IPS-11a (cell line): Measurements from ENCODE around the gene RMND5B.
"Not testable (repeated sequence)": the region's sequence is repeated elsewhere in the genome, so short reads cannot be mapped to it uniquely, and the experiment has no call there.

Source experiments
- H3K4me3 ChIP-seq: one replicate; pipeline ENCODE4 v1.5.1; 2013; ENCODE audit warnings: low read depth, low read length, control low read depth

The RMND5B gene, protein sequence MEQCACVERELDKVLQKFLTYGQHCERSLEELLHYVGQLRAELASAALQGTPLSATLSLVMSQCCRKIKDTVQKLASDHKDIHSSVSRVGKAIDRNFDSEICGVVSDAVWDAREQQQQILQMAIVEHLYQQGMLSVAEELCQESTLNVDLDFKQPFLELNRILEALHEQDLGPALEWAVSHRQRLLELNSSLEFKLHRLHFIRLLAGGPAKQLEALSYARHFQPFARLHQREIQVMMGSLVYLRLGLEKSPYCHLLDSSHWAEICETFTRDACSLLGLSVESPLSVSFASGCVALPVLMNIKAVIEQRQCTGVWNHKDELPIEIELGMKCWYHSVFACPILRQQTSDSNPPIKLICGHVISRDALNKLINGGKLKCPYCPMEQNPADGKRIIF

DNA sequence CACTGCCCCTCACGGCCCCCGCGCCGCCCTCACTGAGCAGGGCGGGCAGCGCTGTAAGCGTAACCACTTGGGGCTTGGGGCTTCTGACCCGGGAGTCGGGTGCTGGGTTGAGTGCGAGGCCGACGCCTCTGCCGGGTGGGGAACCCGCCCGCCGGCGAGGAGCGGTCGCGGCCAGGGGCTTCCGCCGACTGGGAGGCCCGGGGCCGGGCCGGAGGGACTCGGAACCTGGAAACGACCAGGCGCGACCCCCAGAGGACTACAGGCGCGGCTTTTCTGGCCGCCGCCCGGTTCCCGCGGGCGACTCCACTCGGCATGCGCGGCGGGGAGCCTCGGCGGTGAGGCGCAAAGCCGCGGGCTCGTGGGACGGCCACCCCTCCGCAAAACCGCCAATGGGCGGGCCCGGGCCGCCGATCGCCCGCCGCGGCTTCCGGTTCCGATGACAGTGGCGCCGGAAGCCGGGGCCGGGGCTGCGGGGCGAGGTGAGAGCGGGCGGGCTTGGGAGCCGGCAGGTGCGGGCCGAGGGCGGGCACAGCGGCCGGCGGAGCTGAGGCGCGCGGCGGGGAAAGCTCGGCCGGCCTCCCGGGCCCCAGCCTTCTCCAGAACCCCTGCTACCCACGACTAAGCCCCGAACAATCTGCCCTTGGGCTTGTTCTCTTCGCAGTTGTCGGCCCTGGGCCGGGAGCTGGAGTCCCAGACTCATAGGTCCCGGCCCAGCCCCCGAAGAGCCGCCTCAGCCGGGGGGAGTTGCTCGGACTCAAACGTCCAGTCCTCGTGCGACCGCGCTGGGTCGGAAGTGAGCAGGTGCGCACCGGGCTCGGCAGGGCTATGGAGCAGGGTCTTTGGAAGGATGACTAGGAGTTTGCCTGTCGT lies at the start of gene RMND5B:
Gene RMND5B (plus strand): TSS at position 439 of the 870 bp plus-strand sequence. CDS start 7,106 bp downstream, outside the sequence.
- H3K4me3 ChIP-seq: peak within 1 kb of the TSS; percentile 74

DNA sequence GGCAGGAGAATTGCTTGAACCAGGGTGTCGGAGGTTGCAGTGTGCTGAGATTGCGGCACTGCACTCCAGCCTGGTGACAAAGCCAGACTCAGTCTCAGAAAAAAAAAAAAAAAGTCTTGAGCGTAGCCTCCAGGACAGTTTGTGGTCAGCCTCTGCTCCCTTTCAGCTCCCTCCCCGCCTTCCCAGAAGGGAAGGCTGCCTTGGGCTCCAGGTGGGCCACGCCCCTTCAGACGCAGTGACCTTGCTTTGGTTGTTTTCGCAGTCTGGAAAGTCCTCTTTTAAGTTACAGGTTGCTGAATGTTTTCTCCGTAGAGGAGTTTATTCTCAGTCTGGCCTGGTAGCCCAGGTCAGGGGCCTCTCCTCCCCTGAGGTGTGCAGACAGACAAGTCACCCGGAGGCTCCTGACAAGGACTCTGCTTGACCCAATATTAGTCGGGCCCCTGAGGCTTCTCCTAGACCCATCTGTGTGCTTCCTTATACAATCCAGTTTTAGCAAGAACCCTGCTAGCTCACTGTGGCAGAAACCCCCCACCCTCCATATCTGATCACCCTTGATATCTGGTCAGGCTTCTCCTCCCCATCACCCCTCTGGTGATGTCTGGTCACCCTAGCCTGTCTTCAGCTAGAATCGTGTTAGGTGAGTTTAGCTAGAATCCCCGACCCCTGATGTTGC lies 49.1 kb upstream of the RMND5B start:
- no peak overlapping the region for H3K4me3 ChIP-seq

DNA sequence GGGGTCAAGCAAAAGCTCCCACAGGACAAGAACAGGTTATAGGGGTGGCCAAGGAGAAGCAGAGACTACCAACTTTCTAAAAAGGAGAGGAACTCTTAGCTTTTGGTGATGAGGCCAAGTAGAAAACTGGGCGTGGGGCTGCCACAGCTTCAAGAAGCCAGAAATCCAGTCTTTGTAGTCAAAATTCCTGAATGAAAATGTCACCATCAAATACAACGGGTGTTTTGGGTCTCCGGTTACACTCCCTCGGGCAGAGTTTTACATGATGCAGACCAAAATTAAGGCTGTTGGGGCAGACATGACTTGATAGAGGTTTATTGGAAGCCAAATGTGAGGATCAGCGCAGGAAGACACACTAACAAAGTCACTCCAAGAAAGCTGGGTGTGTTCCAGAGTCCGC lies 46.9 kb upstream of the RMND5B start:
- no peak overlapping the region for H3K4me3 ChIP-seq

DNA sequence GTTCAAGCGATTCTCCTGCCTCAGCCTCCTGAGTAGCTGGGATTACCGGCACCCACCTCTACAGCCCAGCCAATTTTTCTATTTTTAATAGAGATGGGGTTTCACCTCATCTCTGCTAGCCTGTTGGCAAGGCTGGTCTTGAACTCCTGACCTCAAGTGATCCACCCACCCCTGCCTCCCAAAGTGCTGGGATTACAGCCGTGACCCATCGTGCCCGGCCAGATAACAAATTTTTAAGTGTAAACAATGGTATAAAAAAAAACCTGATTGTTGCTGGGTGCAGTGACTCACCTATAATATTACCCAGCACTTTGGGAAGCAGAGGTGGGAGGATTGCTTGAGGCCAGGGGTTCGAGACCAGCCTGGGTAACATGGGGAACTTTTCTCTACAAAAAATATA lies 45.5 kb upstream of the RMND5B start:
- H3K4me3 ChIP-seq: no peak overlapping the region

DNA sequence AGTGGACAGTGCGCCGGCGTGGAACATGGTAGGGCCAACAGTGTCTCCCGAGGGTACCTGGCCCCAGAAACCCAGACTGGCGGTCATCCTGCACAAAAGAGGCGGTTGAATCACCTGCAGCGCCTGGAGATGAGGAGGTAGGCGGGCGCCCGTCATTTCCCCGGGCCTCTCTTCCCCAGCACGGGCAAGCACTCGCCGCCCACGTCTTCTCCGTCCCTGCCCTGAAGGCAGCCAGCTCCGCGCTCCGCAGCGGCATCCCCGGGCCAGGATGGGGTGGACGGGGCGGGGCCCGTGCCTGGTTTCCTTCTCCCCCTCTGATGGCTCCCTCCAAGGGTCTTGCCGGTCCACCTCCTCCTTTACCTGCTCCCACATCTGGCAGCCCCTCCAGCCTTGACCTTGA lies 44.5 kb upstream of the RMND5B start:
- H3K4me3 ChIP-seq: no peak overlapping the region

DNA sequence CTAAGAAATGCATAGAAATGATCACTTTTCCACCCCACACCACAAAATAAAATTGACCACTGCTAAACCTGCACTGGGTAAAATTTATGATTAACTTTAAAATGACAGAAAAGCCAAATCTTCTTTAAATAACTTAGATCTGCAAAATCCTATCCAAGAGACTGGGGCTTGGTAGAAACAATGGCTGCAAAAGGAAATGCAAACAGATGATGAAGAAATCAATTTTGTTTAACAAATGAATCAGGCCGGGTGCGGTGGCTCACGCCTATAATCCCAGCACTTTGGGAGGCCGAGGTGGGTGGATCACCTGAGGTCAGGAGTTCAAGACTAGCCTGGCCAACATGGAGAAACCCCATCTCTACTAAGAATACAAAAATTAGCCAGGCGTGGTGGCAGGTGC lies 43.6 kb upstream of the RMND5B start:
- not testable (repeated sequence) for H3K4me3 ChIP-seq

DNA sequence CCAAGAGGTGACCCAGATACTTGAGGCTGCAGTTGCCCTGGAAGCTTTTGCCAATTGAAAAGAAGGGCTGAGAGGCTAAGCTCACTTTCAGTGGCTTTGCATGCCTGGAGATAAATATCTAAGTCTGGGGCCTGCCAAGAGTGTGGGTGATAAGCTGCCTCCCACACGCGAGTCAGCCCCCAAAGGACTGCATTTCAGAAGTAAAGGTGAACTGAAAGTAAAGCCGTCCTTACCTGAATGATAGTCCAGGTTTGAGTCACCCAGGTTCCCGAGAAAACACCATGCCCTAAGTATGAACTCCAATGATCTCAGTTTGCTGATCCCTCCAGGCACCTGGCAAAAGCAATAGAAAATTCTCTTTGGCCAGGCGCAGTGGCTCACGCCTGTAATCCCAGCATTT lies 40.0 kb upstream of the RMND5B start:
- H3K4me3 ChIP-seq: no peak overlapping the region

DNA sequence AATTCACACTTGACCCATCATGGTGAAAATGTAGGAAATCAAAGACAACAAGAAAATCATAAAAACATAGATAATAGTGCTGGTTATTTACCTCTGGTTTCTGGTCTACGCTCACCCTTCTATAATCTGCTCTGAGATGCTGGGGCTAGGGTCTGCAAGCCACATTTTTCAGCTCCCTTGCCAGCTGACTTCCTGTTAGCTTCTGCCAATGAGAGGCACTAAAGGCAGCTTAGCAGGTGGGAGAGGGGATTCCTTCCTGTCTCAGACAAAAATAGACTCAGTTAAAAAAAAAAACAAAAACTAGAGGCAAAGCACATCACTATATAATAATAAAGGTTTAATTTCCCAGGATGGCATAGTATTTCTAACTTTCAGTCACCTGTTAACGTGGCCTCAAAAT lies 37.7 kb upstream of the RMND5B start:
- no peak overlapping the region for H3K4me3 ChIP-seq

DNA sequence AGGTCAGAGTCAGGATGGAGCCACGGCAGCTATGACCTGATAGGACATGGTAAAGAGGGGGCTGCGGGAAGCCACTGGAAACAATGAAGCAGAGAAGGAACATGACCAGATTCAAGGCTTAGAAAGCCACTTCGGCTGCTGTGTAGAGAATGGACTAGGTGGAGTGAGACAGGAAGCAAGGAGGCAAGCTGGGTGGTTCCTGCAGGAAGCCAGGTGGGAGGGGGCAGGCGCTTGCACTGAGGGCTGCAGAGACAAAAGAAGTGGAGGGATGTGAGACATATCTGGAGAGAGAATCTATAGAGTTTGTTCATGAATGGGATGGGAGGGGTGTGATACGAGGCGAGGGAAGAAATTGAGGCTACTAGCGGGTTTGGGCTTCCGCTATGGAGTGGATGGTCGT lies 36.5 kb upstream of the RMND5B start:
- H3K4me3 ChIP-seq: no peak overlapping the region

DNA sequence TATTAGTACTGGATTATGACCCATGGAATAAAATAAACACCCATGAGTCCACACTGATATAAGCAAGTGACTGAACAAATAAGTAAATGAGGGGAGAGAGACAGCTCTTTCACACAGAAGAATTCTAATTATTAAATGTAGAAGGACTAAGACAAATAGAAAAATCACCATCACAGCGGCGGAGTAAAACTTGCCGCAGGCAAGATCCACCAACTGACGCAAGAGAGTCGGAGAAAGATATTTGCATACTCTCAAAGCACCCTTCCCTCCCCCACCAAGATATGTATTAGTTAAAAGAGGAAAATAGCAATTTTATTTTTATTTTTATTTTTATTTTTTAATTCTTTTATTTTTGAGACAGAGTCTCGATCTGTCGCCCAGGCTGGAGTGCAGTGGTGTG lies 32.1 kb upstream of the RMND5B start:
- no peak overlapping the region for H3K4me3 ChIP-seq

DNA sequence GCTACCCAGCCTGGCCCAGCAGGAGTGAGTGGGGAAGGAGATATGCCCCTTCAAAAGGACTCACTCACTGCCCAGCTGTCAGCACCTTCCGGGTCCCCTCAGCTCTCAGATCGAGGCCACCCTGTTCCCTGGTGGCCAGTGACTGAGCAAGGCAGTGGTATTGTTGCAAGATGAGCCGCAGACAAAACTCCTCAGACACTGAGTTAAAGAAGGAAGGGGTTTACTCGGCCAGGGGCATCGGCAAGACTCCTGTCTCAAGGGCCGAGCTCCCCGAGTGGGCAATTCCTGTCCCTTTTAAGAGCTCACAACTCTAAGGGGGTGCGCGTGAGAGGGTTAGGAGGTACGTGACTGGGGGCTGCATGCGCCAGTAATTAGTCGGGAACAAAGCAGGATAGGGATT lies 27.2 kb upstream of the RMND5B start:
- H3K4me3 ChIP-seq: no peak overlapping the region

DNA sequence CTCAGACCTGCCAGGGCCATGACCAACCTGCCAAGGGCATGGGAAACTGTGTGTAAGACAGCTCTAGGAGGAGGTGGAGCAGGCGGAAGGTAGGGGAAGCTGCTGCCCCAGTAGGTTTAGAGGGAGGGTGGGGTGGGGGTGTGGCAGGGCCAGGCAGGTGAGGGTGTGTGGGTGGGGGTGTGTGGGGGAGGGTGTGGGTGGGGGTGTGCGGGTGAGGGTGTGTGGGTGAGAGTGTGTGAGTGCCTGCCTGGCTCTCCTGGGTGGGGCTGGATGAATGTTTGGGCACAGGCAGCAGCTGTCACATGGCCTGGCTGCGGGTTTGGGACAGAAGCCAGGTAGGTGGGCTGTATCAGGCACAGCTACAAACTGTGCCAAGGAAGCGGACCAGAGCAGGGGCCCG lies 26.3 kb upstream of the RMND5B start:
- H3K4me3 ChIP-seq: no peak overlapping the region

DNA sequence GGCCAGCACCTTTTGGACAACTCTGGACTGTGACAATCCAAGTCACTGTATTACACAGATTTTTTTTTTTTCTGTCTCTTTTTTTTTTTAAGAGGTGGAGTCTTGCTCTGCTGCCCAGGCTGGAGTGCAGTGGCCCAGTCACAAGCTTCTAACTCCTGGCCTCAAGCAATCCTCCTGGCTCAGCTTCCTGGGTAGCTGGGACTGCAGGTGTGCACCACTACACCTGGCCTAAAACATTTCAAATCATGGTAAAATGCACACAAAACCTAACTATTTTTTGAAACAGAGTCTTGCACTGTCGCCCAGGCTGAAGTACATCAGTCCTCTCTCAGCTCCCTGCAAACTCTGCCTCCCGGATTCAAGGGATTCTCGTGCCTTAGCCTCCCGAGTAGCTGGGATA lies 24.7 kb upstream of the RMND5B start:
- no peak overlapping the region for H3K4me3 ChIP-seq

DNA sequence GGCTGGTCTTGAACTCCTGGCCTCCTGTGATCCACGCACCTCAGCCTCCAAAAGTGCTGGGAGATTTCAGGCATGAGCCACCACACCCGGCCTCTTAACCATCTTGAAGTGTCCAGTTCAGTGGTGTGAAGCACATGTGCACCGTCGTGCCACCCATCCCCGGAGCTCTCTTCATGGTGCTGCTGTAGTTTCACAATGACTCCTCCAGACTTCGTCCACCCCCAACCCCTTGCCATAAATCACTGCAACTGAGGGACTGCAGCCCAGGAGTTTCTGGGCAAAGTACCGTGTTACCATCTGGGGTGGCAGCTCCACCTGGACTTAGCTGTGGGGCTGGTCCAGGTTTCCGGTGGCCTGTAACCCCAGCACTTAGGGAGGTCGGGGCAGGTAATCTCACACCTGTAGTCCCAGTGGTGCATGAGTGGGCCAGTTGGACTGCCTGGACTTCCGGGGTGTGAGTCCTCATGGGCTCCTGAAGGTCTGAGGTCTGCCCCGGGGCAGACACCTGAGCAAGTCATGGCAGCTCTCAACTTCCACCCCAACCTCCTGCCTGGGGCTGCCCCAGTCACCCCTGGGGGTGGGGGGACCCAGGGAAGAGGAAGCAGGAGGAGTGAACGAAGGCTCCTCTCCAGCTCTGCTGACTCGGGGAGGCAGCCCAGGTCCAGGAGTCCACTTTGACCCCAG lies 24.1 kb upstream of the RMND5B start:
- H3K4me3 ChIP-seq: no peak overlapping the region

DNA sequence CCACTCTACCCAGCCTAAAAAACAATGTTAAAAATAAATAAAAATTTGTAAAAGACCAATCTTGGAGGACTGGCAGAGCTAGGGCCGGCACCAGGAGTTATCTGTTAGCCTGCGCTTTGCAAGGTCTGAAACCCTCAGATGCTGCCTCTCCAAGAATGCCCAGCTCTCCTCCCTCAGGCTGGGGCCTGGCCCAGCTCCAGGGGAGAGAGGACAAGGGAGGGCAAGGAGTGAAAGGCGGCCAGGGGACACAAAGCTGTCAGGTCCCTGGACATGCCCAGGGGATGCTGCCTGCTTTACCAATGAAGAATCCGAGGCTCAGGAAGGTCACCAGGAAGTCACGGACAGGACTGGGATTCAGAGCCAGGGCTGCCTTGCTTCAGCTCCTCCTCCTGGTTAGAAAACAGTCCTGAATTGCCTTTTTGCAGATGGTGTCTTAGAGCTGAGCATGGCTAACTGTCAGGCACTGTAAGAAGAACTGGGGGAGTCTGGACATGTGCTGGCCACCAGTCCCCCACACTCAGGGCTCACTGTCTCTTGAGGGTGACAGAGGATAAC lies 23.0 kb upstream of the RMND5B start:
- H3K4me3 ChIP-seq: no peak overlapping the region

DNA sequence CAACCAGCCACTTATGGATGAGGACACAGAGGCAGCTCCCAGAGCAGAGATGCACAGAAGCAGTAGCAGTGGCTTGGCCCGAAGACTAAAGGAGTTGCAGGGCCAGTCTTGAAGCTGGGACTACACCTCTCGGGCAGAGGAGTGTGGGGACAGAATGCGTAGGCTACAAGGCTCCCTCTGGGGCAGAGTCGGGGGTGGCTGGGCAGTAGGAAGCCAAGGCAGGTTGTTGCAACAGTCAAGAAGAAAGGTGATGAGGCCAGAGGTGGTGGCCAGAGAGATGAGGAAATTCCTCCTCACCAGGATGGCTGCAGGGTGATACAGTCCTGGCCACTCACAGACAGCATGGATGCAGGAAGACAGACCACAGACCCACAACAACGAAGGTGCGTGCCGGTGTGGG lies 22.4 kb upstream of the RMND5B start:
- no peak overlapping the region for H3K4me3 ChIP-seq

DNA sequence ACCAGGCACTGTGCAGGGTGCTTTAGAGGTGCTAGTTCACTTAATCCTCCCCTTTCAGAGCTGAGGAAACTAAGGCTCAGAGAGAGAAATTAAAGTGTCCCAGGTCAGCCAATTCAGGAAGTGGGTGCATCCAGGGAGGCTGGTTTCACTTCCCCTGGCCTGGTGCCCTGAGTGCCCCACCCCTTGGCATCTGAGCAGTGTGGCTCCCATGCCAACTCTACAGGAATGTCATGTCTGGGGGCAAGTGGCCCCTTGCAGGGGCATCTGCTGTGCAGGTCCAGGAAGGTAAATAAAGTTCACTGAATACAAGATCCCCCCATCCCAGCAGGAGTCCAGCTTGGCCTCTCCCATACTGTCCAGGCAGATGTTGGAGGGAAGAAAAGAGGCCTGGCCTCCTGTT lies 21.8 kb upstream of the RMND5B start:
- H3K4me3 ChIP-seq: no peak overlapping the region

DNA sequence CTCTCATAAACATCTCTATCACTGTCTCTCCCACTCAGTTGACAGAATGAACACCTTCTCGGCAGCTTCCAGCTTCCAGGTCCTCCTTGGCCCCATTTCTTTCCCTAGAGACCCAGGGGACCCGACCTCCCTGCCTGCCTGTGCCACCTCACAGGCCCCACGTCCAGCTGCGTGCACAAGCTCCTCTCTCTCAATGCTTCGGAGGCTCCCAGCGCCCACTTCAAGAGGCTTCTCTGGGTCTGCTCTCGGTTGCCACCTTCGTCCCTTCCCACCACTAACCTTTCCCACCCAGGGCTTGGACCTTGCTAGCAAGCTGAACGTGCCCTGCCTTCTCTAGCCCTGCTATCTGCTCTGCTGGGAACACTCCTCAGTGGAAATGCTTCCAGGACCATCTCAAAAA lies 20.3 kb upstream of the RMND5B start:
- H3K4me3 ChIP-seq: no peak overlapping the region

DNA sequence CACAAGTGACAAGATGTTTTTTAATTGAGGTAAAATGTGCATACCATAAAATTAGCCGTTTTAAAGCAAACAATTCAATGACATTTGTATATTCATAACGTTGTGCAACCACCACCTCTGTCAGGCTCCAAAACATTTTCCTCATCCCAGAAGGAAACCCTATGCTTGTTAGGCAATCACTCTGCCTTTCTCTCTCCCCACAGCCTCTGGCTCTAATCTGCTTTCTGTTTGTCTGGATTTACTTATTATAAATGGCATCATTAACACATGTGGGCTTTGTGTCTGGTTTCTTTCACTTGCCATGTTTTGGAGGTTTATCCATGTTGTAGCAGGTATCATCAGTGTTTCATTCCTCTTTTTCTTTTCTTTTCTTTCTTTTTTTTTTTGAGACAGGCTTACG lies 18.9 kb upstream of the RMND5B start:
- no peak overlapping the region for H3K4me3 ChIP-seq

DNA sequence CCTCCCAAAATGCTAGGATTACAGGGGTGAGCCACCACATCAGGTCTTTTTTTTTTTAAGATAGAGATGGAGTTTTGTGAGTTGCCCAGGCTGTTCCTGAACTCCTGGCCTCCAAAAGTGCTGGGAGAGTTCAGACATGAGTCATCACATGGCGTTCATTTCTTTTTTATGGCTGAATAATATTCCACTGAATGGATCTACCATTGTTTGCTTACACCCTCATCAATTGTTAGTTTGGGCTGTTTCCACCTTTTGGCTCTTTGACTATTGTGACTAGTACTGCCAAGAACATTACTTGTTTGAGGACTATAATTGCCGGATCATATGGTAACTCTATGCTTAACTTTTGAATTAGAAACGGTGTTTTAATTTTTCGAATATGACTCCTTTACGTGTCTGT lies 18.3 kb upstream of the RMND5B start:
- peak overlapping the region; percentile 85 for H3K4me3 ChIP-seq
